ENCODE results near the gene SIGLEC10. TPM values are rescaled to one million over a fixed set of nuclear protein-coding genes. Genes with fewer than 3 reads are reported as not detected.

Gene SIGLEC10
- total RNA-seq, 1 experiment from 2014 or later, result not detected

GRCh38 chr19:51382004-51382403 is 35.4 kb downstream of the SIGLEC10 start:
- no peak overlapping the region for H3K4me2 ChIP-seq (ENCODE audit: low read length)
- BruUV-seq (replicated peaks), result no TSS peak
- no peak for DNase-seq (ENCODE audit: low read depth, low spot score)

More at GRCh38 chr19:51382004-51382403, 35.4 kb downstream of the SIGLEC10 start:
- ATAC-seq, result no peak
- Histone ChIP-seq H3K9ac (ENCODE audit: low read length) (no peak overlapping the region), H3K9me3 (ENCODE audit: control insufficient read depth in 1 of 2, insufficient read depth in 1 of 2, low read depth in 1 of 2, low read length in 2 of 2) (no peaks in the 10 kb centered on the region), H4K20me1 (ENCODE audit: insufficient read depth) (no peaks in the 10 kb centered on the region), H3K4me3 (replicated peaks in 1 of 2; ENCODE audit: low read depth in 1 of 2, low read length in 2 of 2) (no peak overlapping the region), H3K36me3 (ENCODE audit: control insufficient read depth in 1 of 2, insufficient read depth in 2 of 2, low read length in 2 of 2) (no peaks in the 10 kb centered on the region), H3K4me1 (ENCODE audit: control insufficient read depth in 1 of 2, insufficient read depth in 2 of 2, low read length in 2 of 2) (peaks cover 0 to 12% of the 10 kb centered on the region in 2 experiments; a peak in 2 of 4 replicates), H2AFZ (ENCODE audit: low read depth, low read length, poor library complexity, severe bottlenecking) (no peak overlapping the region), H3K27ac (ENCODE audit: low read depth, low read length) (no peak overlapping the region), H3K27me3 (ENCODE audit: insufficient read depth, low read length) (no peaks in the 10 kb centered on the region), H3K9me2 (ENCODE audit: insufficient read depth) (no peaks in the 10 kb centered on the region), H3K79me2 (ENCODE audit: insufficient read depth, low read length) (no peaks in the 10 kb centered on the region)
- TF ChIP-seq CTCF (IDR thresholded peaks at IDR 0.05 in 2 of 3, conservative IDR thresholded peaks at IDR 0.05 in 1 of 3; ENCODE audit: borderline replicate concordance in 1 of 3, insufficient read depth in 1 of 3, low read depth in 2 of 3, low read length in 2 of 3) (no peak), EZH2 (IDR thresholded peaks at IDR 0.05) (no peak), ELF1 (IDR thresholded peaks at IDR 0.05; ENCODE audit: borderline replicate concordance, low read depth) (no peak), ZNF274 (IDR thresholded peaks at IDR 0.05; ENCODE audit: low read depth, low read length) (no peak), ATF3 (IDR thresholded peaks at IDR 0.05) (no peak), SIN3A (IDR thresholded peaks at IDR 0.05; ENCODE audit: low read depth) (no peak), CBX3 (IDR thresholded peaks at IDR 0.05; ENCODE audit: low read depth) (no peak), EZH2phosphoT487 (IDR thresholded peaks at IDR 0.05; ENCODE audit: borderline replicate concordance) (no peak), RAD21 (IDR thresholded peaks at IDR 0.05; ENCODE audit: low read depth) (no peak), POLR2A (IDR thresholded peaks at IDR 0.05; ENCODE audit: borderline replicate concordance, extremely low read depth, insufficient read depth, insufficient read length) (no peak), FOSL1 (IDR thresholded peaks at IDR 0.05; ENCODE audit: low read depth) (no peak), TCF7L2 (IDR thresholded peaks at IDR 0.05; ENCODE audit: borderline replicate concordance, extremely low read depth, insufficient read depth, insufficient read length) (no peak), CEBPB (IDR thresholded peaks at IDR 0.05; ENCODE audit: low read depth) (no peak), ZFX (IDR thresholded peaks at IDR 0.05) (no peak), SRF (IDR thresholded peaks at IDR 0.05; ENCODE audit: low read depth) (no peak)
- CTCF ChIA-PET, result no interaction called here
- intact Hi-C loops (cut with micrococcal nuclease), result no loop called here
- POLR2A ChIA-PET, result no interaction called here
- RAD21 ChIA-PET (ENCODE audit: low non-redundant PET in 1 of 2, low total read pairs in 2 of 2, uncharacterized antibody in 2 of 2, unreplicated experiment in 2 of 2), result no interaction called here

All from HCT116 (cell line).